ENCODE data around the gene PYGO1.

DNA sequence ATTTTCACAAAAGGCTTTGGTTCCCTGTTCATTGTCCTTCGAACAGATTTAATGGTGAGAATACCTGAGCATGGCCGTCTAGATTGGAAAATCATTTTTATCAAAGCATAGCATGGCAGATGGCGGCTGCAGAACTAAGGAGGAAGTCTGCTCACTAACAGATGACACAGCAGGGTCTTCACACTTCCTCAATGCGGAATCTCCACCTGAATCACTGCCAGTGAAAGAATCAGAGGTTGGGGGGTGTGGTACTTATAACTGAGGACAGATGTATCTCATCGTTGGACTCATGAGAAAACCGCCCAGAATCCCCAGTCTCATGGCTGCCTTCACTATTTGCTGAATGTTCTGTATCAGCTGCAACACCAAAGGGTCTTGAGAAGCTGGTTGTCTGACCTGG lies 31.6 kb upstream of the PYGO1 start:
- TF ChIP-seq, protein P1, sequence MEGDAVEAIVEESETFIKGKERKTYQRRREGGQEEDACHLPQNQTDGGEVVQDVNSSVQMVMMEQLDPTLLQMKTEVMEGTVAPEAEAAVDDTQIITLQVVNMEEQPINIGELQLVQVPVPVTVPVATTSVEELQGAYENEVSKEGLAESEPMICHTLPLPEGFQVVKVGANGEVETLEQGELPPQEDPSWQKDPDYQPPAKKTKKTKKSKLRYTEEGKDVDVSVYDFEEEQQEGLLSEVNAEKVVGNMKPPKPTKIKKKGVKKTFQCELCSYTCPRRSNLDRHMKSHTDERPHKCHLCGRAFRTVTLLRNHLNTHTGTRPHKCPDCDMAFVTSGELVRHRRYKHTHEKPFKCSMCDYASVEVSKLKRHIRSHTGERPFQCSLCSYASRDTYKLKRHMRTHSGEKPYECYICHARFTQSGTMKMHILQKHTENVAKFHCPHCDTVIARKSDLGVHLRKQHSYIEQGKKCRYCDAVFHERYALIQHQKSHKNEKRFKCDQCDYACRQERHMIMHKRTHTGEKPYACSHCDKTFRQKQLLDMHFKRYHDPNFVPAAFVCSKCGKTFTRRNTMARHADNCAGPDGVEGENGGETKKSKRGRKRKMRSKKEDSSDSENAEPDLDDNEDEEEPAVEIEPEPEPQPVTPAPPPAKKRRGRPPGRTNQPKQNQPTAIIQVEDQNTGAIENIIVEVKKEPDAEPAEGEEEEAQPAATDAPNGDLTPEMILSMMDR (IDR thresholded peaks at IDR 0.05; ENCODE audit: insufficient read depth, low read depth, low read length): no peak
- TF ChIP-seq EZH2 (IDR thresholded peaks at IDR 0.05; ENCODE audit: insufficient read depth, low read length): no peak
